GM12878 (cell line): Measurements from ENCODE around the gene PELO. TPM values are rescaled to one million over a fixed set of nuclear protein-coding genes. Genes with fewer than 3 reads are reported as not detected.

Experiments used
- ATAC-seq: fragments of 200-7000 bp; cut with Tn5 transposase; 3 replicates; pipeline ENCODE4 v1.9.1; 2020; ENCODE audit warnings: mild to moderate bottlenecking, moderate library complexity
- BruUV-seq: library from RNA; stranded (reverse); fragments of 400-500 nt; replicated peaks from 2 replicates; lab custom pipeline; 2021; lab: Mats Ljungman, UMichigan
- CTCF ChIA-PET: fragments of 300-600 bp; sonication (Branson Sonifier 250); formaldehyde crosslinking; extraction: SDS; loops from one replicate; lab custom pipeline; 2021; ENCODE audit warnings: inconsistent platforms; lab: Yijun Ruan, JAX
- POLR2A ChIA-PET: fragments of 350-600 bp; formaldehyde crosslinking; extraction: SDS; loops from one replicate; lab custom pipeline; 2021; ENCODE audit warnings: inconsistent platforms; lab: Charles Lee
- RAD21 ChIA-PET: fragments of 300-600 bp; sonication (Branson Sonifier 250); formaldehyde crosslinking; loops from one replicate; lab custom pipeline; 2023; ENCODE audit warnings: antibody characterized with exemption; ENCODE audit not compliant: unreplicated experiment; lab: Charles Lee
- SMC1A ChIA-PET: fragments of 300-600 bp; sonication (Branson Sonifier 250); formaldehyde crosslinking; loops from one replicate; lab custom pipeline; 2023; ENCODE audit not compliant: unreplicated experiment, uncharacterized antibody; lab: Charles Lee
- DNase-seq: peaks from one replicate; pipeline ENCODE4 v3.0.0-alpha.2; 2011; ENCODE audit warnings: low read depth, low spot score
- FAIRE-seq: peaks from 3 replicates; lab custom pipeline; 2011; peaks lifted over from hg19 to GRCh38; lab: Jason Lieb, UNC
- H2AFZ ChIP-seq: 2 replicates; pipeline ENCODE4 v1.6.0; 2011; ENCODE audit warnings: low read depth, low read length, control low read depth; ENCODE audit not compliant: control insufficient read depth
- H3K27ac ChIP-seq: 2 replicates; pipeline ENCODE4 v1.5.1; 2011; ENCODE audit warnings: control low read depth; ENCODE audit not compliant: control insufficient read depth, insufficient read depth
- H3K27me3 ChIP-seq, 2 experiments: replicated peaks in 1 of 2; 2 replicates each; pipeline versions ENCODE4 v1.6.0 to v1.6.1; 2011; ENCODE audit warnings: low read length in 1 of 2; ENCODE audit not compliant: control insufficient read depth in 2 of 2, insufficient read depth in 2 of 2
- H3K36me3 ChIP-seq, 2 experiments: 2 replicates each; pipeline ENCODE4 v1.5.1; 2011; ENCODE audit warnings: low read length in 1 of 2; ENCODE audit not compliant: control insufficient read depth in 2 of 2, insufficient read depth in 2 of 2
- H3K4me1 ChIP-seq: 2 replicates; pipeline ENCODE4 v1.6.1; 2011; ENCODE audit warnings: mild to moderate bottlenecking, low read length, moderate library complexity, mixed read lengths; ENCODE audit not compliant: control insufficient read depth, insufficient read depth
- H3K4me2 ChIP-seq: 2 replicates; pipeline ENCODE4 v1.6.0; 2011; ENCODE audit warnings: control low read depth; ENCODE audit not compliant: control insufficient read depth, insufficient read depth
- H3K4me3 ChIP-seq: fragments of 200-600 bp; sonication (generic); 2 replicates; pipeline ENCODE4 v1.5.1; 2016
- H3K79me2 ChIP-seq: 2 replicates; pipeline ENCODE4 v1.6.0; 2011; ENCODE audit warnings: low read length; ENCODE audit not compliant: control insufficient read depth, insufficient read depth
- H3K9ac ChIP-seq: 2 replicates; pipeline ENCODE4 v1.8.0; 2011; ENCODE audit warnings: low read length, control low read depth, mixed read lengths; ENCODE audit not compliant: control insufficient read depth, insufficient read depth
- H3K9me3 ChIP-seq: replicated peaks from 3 replicates; pipeline ENCODE4 v1.5.1; 2011; ENCODE audit warnings: mild to moderate bottlenecking, low read length; ENCODE audit not compliant: control insufficient read depth, insufficient read depth
- H4K20me1 ChIP-seq: 2 replicates; pipeline ENCODE4 v1.6.0; 2011; ENCODE audit not compliant: control insufficient read depth, insufficient read depth
- MEF2A ChIP-seq: IDR thresholded peaks from 2 replicates; pipeline ENCODE4 v1.6.1; 2011; ENCODE audit warnings: low read depth, mild to moderate bottlenecking, low read length, moderate library complexity; ENCODE audit not compliant: insufficient read depth
- NRF1 ChIP-seq: conservative IDR thresholded peaks from 2 replicates; pipeline ENCODE4 v1.6.1; 2011; ENCODE audit warnings: mild to moderate bottlenecking, low read depth, low read length, improper control_type of control experiment
- POLR2A ChIP-seq: IDR thresholded peaks from 2 replicates; pipeline ENCODE4 v1.6.1; 2011; ENCODE audit warnings: low read depth, mild to moderate bottlenecking, low read length
- ZSCAN29 ChIP-seq: fragments of 450-650 bp; IDR thresholded peaks from 2 replicates; pipeline ENCODE4 v1.6.1; 2017; ENCODE audit warnings: mild to moderate bottlenecking, moderate library complexity
- WGBS: methylation state at CpG from one replicate; pipeline ENCODE4 v1.1.6; 2016; ENCODE audit warnings: low lambda C conversion rate; ENCODE audit not compliant: insufficient replicate concordance, insufficient coverage; ENCODE audit errors: missing lambda C conversion rate; 5-methylcytosine and 5-hydroxymethylcytosine counted together
- in situ Hi-C: fragments of 300-500 bp; cut with MboI; formaldehyde crosslinking; loops from 9 replicates; pipeline ENCODE4 v1.14.3; 2018; ENCODE audit warnings: mixed read lengths
- intact Hi-C: fragments of 100-400 bp; cut with micrococcal nuclease; formaldehyde crosslinking; loops from one replicate; pipeline ENCODE4 v1.14.2; 2022; ENCODE audit not compliant: unreplicated experiment
- polyA plus RNA-seq, 11 experiments: library from polyadenylated mRNA; depleted of rRNA in 4 of 11; unstranded in 6 of 11; stranded (reverse) in 5 of 11; fragments of >200 nt; fragmentation: Nextera tagmentation in 4 of 11; fragmentation: Illumina TruSeq in 1 of 11; extraction: Ambion mirVana in 4 of 11; extraction: Trizol in 1 of 11; gene quantifications; 1 replicate in 1 of 11; 2 replicates in 10 of 11; pipeline versions ENCODE4 v1.2.1 to v1.2.3, GENCODE V29; 2011 to 2016; ENCODE audit warnings: inconsistent platforms in 2 of 11, missing spikeins in 2 of 11, low read depth in 1 of 11
- total RNA-seq, 4 experiments: library from RNA; depleted of rRNA in 3 of 4; stranded (reverse); fragments of >200 nt in 3 of 4; fragmentation: Illumina TruSeq in 1 of 4; extraction: Trizol in 1 of 4; gene quantifications; 2 replicates each; pipeline versions ENCODE4 v1.2.1 to v1.2.3, GENCODE V29; 2013 to 2021
- TF ChIP-seq, protein P1 (sequence below): fragments of 450-650 bp; IDR thresholded peaks from 2 replicates; pipeline ENCODE4 v1.6.1; 2016; ENCODE audit warnings: mild to moderate bottlenecking
- TF ChIP-seq, protein P2 (sequence below): fragments of 450-650 bp; IDR thresholded peaks from 2 replicates; pipeline ENCODE4 v1.6.1; 2017; ENCODE audit warnings: low read depth, mild to moderate bottlenecking, moderate library complexity

The PELO gene
- total and polyA plus RNA-seq, 10 of the 15 experiments (the other 5 are each of a cell fraction or from before 2014, with no cell fraction given): 5.6 to 11.9 (median 8.7) TPM

DNA sequence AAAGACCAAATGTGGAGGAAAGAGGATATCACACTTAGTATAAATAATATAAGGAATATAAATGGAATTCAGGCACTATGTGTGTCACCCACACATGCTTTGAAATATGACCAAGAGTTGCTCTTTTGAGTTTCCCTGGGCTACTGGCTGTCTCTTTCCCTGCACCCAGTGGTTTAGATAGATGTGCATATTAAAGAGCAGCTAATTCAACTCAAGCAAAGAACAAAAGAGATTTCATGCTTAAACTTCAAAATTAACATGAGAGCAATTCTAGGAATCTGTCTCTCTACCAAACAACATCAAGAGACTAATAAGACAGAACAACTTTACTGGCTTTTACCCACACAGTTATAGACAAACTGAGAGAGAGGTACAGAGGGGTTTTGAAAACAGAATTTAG lies 38.0 kb upstream of the PELO start (continued):
- TF ChIP-seq, protein P1, sequence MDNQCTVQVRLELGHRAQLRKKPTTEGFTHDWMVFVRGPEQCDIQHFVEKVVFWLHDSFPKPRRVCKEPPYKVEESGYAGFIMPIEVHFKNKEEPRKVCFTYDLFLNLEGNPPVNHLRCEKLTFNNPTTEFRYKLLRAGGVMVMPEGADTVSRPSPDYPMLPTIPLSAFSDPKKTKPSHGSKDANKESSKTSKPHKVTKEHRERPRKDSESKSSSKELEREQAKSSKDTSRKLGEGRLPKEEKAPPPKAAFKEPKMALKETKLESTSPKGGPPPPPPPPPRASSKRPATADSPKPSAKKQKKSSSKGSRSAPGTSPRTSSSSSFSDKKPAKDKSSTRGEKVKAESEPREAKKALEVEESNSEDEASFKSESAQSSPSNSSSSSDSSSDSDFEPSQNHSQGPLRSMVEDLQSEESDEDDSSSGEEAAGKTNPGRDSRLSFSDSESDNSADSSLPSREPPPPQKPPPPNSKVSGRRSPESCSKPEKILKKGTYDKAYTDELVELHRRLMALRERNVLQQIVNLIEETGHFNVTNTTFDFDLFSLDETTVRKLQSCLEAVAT: no peak
- TF ChIP-seq, protein P2, sequence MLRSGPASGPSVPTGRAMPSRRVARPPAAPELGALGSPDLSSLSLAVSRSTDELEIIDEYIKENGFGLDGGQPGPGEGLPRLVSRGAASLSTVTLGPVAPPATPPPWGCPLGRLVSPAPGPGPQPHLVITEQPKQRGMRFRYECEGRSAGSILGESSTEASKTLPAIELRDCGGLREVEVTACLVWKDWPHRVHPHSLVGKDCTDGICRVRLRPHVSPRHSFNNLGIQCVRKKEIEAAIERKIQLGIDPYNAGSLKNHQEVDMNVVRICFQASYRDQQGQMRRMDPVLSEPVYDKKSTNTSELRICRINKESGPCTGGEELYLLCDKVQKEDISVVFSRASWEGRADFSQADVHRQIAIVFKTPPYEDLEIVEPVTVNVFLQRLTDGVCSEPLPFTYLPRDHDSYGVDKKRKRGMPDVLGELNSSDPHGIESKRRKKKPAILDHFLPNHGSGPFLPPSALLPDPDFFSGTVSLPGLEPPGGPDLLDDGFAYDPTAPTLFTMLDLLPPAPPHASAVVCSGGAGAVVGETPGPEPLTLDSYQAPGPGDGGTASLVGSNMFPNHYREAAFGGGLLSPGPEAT: no peak
- TF ChIP-seq, all 136 proteins: peak for 0

DNA sequence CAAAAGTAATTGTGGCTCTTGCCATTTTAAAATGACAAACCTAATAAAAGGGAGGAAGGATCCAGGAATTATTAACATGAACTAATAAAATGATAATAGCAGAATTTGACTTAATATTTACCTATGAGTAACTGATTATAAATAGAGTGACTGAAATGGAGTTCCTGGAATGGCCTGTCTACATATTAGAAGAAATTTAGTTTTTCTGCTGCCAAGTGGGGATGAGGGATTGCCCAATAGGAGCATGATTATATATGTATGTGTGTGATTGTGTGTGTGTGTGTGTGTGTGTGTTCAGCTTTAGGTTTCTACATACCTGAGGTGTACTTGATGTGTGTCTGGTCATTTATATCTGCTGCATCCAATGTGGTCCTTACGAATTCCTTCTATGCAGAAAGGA lies 36.6 kb upstream of the PELO start:
- no peaks in the 10 kb centered on the region; the same call in 1 of the 2 replicates for H3K4me1 ChIP-seq
- TF ChIP-seq ZSCAN29 (no peak), NRF1 (no peak), POLR2A (no peak), MEF2A (no peak)
- DNase-seq: no peak
- no peaks in the 10 kb centered on the region for H3K9me3 ChIP-seq
- H3K79me2 ChIP-seq: no peaks in the 10 kb centered on the region
- ATAC-seq: no peak
- no peak overlapping the region for H3K27ac ChIP-seq
- no peak for FAIRE-seq
- POLR2A ChIA-PET: no interaction called here
- in situ Hi-C loops: no loop called here
- RAD21 ChIA-PET: no interaction called here
- no peaks in the 10 kb centered on the region for H4K20me1 ChIP-seq
- no peak overlapping the region for H3K4me3 ChIP-seq
- 0% methylated on average over 1 of the region's 1 CpG for WGBS
- H2AFZ ChIP-seq: no peak overlapping the region
- no peak overlapping the region for H3K9ac ChIP-seq
- intact Hi-C loops: no loop called here
- H3K36me3 ChIP-seq: no peaks in the 10 kb centered on the region
- no peaks in the 10 kb centered on the region; a peak in 2 of 4 replicates for H3K27me3 ChIP-seq
- H3K4me2 ChIP-seq: no peak overlapping the region
- no TSS peak for BruUV-seq
- CTCF ChIA-PET: no interaction called here
- SMC1A ChIA-PET: no interaction called here
